Thyroid gland (tissue), 4 donors: ENCODE results near the gene GPRASP1. TPM values are rescaled to one million over a fixed set of nuclear protein-coding genes. Genes with fewer than 3 reads are reported as not detected.
"Not testable (repeated sequence)": the region's sequence is repeated elsewhere in the genome, so short reads cannot be mapped to it uniquely, and the experiment has no call there.

Source experiments
- DNase-seq, 2 donors: peaks; one replicate each; pipeline ENCODE4 v3.0.0-alpha.2; 2019
- H3K27ac ChIP-seq, 3 donors: fragments of 200-600 bp; sonication (generic); 1 replicate in 2 of 3; 2 replicates in 1 of 3; pipeline ENCODE4 v1.5.1; 2016 to 2019; ENCODE audit warnings: mild to moderate bottlenecking in 1 of 3, moderate library complexity in 1 of 3
- H3K27me3 ChIP-seq: fragments of 200-600 bp; sonication (generic); one replicate; pipeline ENCODE4 v1.5.1; 2019
- H3K36me3 ChIP-seq, 2 donors: fragments of 200-600 bp; sonication (generic); one replicate each; pipeline ENCODE4 v1.5.1; 2016 to 2019
- H3K4me1 ChIP-seq, 2 donors: fragments of 200-600 bp; sonication (generic); one replicate each; pipeline ENCODE4 v1.5.1; 2017 to 2019
- H3K4me3 ChIP-seq, 3 donors: fragments of 200-600 bp; sonication (generic); replicated peaks in 1 of 3; 1 replicate in 2 of 3; 2 replicates in 1 of 3; pipeline ENCODE4 v1.5.1; 2016; ENCODE audit warnings: mild to moderate bottlenecking in 1 of 3
- H3K9me3 ChIP-seq: fragments of 200-600 bp; sonication (generic); one replicate; pipeline ENCODE4 v1.5.1; 2017
- CTCF ChIP-seq, 6 experiments: fragments of 200-600 bp in 3 of 6; fragments of 450-650 bp in 3 of 6; sonication (generic) in 3 of 6; IDR thresholded peaks; one replicate each; pipeline ENCODE4 v1.5.1; 2016 to 2019; ENCODE audit warnings: antibody characterized with exemption in 6 of 6, mild to moderate bottlenecking in 2 of 6, inconsistent platforms in 1 of 6, moderate library complexity in 1 of 6
- POLR2A ChIP-seq, 2 donors: fragments of 450-650 bp; IDR thresholded peaks; one replicate each; pipeline ENCODE4 v1.6.1; 2017; ENCODE audit warnings: antibody characterized with exemption in 2 of 2, mild to moderate bottlenecking in 2 of 2, moderate library complexity in 1 of 2
- WGBS, 2 donors: methylation state at CpG; one replicate each; pipeline ENCODE4 v1.1.5; 2017; 5-methylcytosine and 5-hydroxymethylcytosine counted together
- intact Hi-C: fragments of 100-400 bp; cut with DNase I; formaldehyde crosslinking; loops from one replicate; pipeline ENCODE4 v1.15.1; 2023
- total RNA-seq, 4 donors: library from RNA; depleted of rRNA; stranded (reverse); fragments of >200 nt; gene quantifications; one replicate each; pipeline ENCODE4 v1.2.3, GENCODE V29; 2016

Gene GPRASP1
- total RNA-seq, 4 donors from 2014 or later = 18.6 to 32.2 (median 26.2) TPM

GRCh38 chrX:102654696-102655095 is 3.4 kb downstream of the GPRASP1 start:
- H3K4me1 ChIP-seq = no peaks in the 10 kb centered on the region
- intact Hi-C loops = no loop called here
- no peak for DNase-seq
- H3K4me3 ChIP-seq = no peak overlapping the region
- WGBS, 2 donors = 78 to 81% methylated on average over 2 of the region's 2 CpGs
- H3K9me3 ChIP-seq = no peaks in the 10 kb centered on the region
- no peak overlapping the region for H3K27ac ChIP-seq
- H3K36me3 ChIP-seq = no peaks in the 10 kb centered on the region
- no peak for TF ChIP-seq POLR2A (IDR thresholded peaks at IDR 0.05)
- TF ChIP-seq CTCF (IDR thresholded peaks at IDR 0.05) = no peak
- H3K27me3 ChIP-seq = no peaks in the 10 kb centered on the region

GRCh38 chrX:102658556-102658955 is 7.3 kb downstream of the GPRASP1 start:
- no peaks in the 10 kb centered on the region for H3K9me3 ChIP-seq
- H3K27ac ChIP-seq = no peak overlapping the region
- H3K27me3 ChIP-seq = no peaks in the 10 kb centered on the region
- TF ChIP-seq CTCF (IDR thresholded peaks at IDR 0.05) (no peak), POLR2A (IDR thresholded peaks at IDR 0.05) (no peak)
- no peaks in the 10 kb centered on the region for H3K36me3 ChIP-seq
- DNase-seq = no peak
- 45 to 63% methylated on average over 2 of the region's 2 CpGs for WGBS, 2 donors
- H3K4me3 ChIP-seq = no peak overlapping the region
- no peaks in the 10 kb centered on the region for H3K4me1 ChIP-seq
- intact Hi-C loops = no loop called here

- no peaks in the 10 kb centered on the region for H3K9me3 ChIP-seq
- peak overlapping the region in 2 of 3 donors; percentile 31 to 44 for H3K4me3 ChIP-seq
- intact Hi-C loops = no loop called here
- H3K27me3 ChIP-seq = no peaks in the 10 kb centered on the region
- peak; percentile 88 for DNase-seq
- 8 to 13% methylated on average over 15 to 17 of the region's 27 CpGs for WGBS, 2 donors
- TF ChIP-seq CTCF (IDR thresholded peaks at IDR 0.05) (peak in 2 of 6 experiments; percentile 13 to 30), POLR2A (IDR thresholded peaks at IDR 0.05) (peak in 1 of 2 donors; percentile 79)
- no peaks in the 10 kb centered on the region for H3K36me3 ChIP-seq
- H3K27ac ChIP-seq = peak overlapping the region in 2 of 3 donors; percentile 35 to 69
- H3K4me1 ChIP-seq = no peaks in the 10 kb centered on the region
Observed at GRCh38 chrX:102659790-102660757, 8.8 kb downstream of the GPRASP1 start.

GRCh38 chrX:102663820-102664219 is 12.5 kb downstream of the GPRASP1 start:
- H3K9me3 ChIP-seq, H3K27ac ChIP-seq, H3K27me3 ChIP-seq, H3K4me3 ChIP-seq, H3K36me3 ChIP-seq, intact Hi-C loops, DNase-seq, H3K4me1 ChIP-seq: not testable (repeated sequence)
- 96 to 98% methylated on average over 4 of the region's 4 CpGs for WGBS, 2 donors

- H3K9me3 ChIP-seq, H3K36me3 ChIP-seq, H3K27ac ChIP-seq, H3K27me3 ChIP-seq, H3K4me3 ChIP-seq, intact Hi-C loops, DNase-seq, H3K4me1 ChIP-seq: not testable (repeated sequence)
- WGBS, 2 donors = 100% methylated on average over 1 of the region's 1 CpG
Observed at GRCh38 chrX:102667034-102667433, 15.8 kb downstream of the GPRASP1 start.

- Histone ChIP-seq H3K27me3 (no peaks in the 10 kb centered on the region), H3K9me3 (no peaks in the 10 kb centered on the region), H3K36me3 (no peaks in the 10 kb centered on the region), H3K4me1 (no peaks in the 10 kb centered on the region), H3K4me3 (no peak overlapping the region), H3K27ac (no peak overlapping the region)
- WGBS, 2 donors = 40% methylated on average over 1 of the region's 4 CpGs; no CpG with 5 or more reads in 1 of the 2 donors
- no peak for DNase-seq
- intact Hi-C loops = no loop called here
- no peak for TF ChIP-seq POLR2A (IDR thresholded peaks at IDR 0.05)
- TF ChIP-seq CTCF (IDR thresholded peaks at IDR 0.05) = no peak
Observed at GRCh38 chrX:102669526-102669925, 18.2 kb downstream of the GPRASP1 start.
